HepG2 (cell line): ENCODE measurements around the gene PPP1CA. TPM values are rescaled to one million over a fixed set of nuclear protein-coding genes. Genes with fewer than 3 reads are reported as not detected.

Experiments used
- ATAC-seq: fragments of 200-7000 bp; cut with Tn5 transposase; 3 replicates; pipeline ENCODE4 v1.9.1; 2020; ENCODE audit warnings: mild to moderate bottlenecking, moderate library complexity
- BruUV-seq: library from RNA; stranded (reverse); fragments of 400-500 nt; replicated peaks from 2 replicates; lab custom pipeline; 2021; lab: Mats Ljungman, UMichigan
- CTCF ChIA-PET: fragments of 300-600 bp; formaldehyde crosslinking; extraction: SDS; loops from one replicate; lab custom pipeline; 2021; ENCODE audit warnings: low total read pairs, inconsistent platforms, low intra/inter-chr PET ratio; lab: Yijun Ruan, JAX
- POLR2A ChIA-PET: fragments of 350-600 bp; sonication (Branson Sonifier 250); formaldehyde crosslinking; loops from one replicate; lab custom pipeline; 2020; ENCODE audit warnings: antibody characterized with exemption, inconsistent platforms; lab: Yijun Ruan, JAX
- DNase-seq: peaks from one replicate; pipeline ENCODE4 v3.0.0-alpha.2; 2015; ENCODE audit warnings: low spot score
- FAIRE-seq: peaks from 3 replicates; lab custom pipeline; 2011; peaks lifted over from hg19 to GRCh38; lab: Jason Lieb, UNC
- H2AFZ ChIP-seq: one replicate; pipeline ENCODE4 v1.6.1; 2011; ENCODE audit warnings: low read length, inconsistent platforms
- H3K27ac ChIP-seq: fragments of 300-600 bp; 3 replicates; pipeline ENCODE4 v1.8.0; 2011; ENCODE audit warnings: mixed run types, mild to moderate bottlenecking, mixed read lengths, low read length, inconsistent platforms; ENCODE audit not compliant: insufficient read depth; ENCODE audit errors: extremely low read length
- H3K27me3 ChIP-seq, 2 experiments: fragments of 200-600 bp in 1 of 2; 2 replicates in 1 of 2; 3 replicates in 1 of 2; pipeline versions ENCODE4 v1.6.0 to v1.8.0; 2011; ENCODE audit warnings: low read length in 2 of 2, mild to moderate bottlenecking in 2 of 2, moderate library complexity in 2 of 2, inconsistent platforms in 1 of 2; ENCODE audit not compliant: insufficient read depth in 2 of 2, control insufficient read depth in 1 of 2
- H3K36me3 ChIP-seq, 2 experiments: fragments of 200-600 bp in 1 of 2; replicated peaks in 1 of 2; 2 replicates in 1 of 2; 3 replicates in 1 of 2; pipeline versions ENCODE4 v1.5.1 to v1.8.0; 2011; ENCODE audit warnings: low read length in 2 of 2, inconsistent platforms in 1 of 2; ENCODE audit not compliant: insufficient read depth in 2 of 2, control insufficient read depth in 1 of 2
- H3K4me1 ChIP-seq: 2 replicates; pipeline ENCODE4 v1.5.1; 2012; ENCODE audit warnings: low read length, inconsistent platforms; ENCODE audit not compliant: insufficient read depth
- H3K4me2 ChIP-seq: 2 replicates; pipeline ENCODE4 v1.6.0; 2011; ENCODE audit warnings: low read depth, low read length, inconsistent platforms
- H3K4me3 ChIP-seq, 3 experiments: fragments of 200-600 bp in 1 of 3; sonication (generic), shearing (Covaris generic) in 1 of 3; replicated peaks in 1 of 3; 2 replicates each; pipeline ENCODE4 v1.5.1; 2011 to 2016; ENCODE audit warnings: low read length in 3 of 3, inconsistent platforms in 2 of 3, low read depth in 2 of 3, mild to moderate bottlenecking in 2 of 3, control low read depth in 1 of 3, mixed read lengths in 1 of 3; ENCODE audit not compliant: insufficient read depth in 1 of 3
- H3K79me2 ChIP-seq: one replicate; pipeline ENCODE4 v1.6.1; 2011; ENCODE audit warnings: low read length, inconsistent platforms; ENCODE audit not compliant: insufficient read depth
- H3K9ac ChIP-seq: 2 replicates; pipeline ENCODE4 v1.6.0; 2011; ENCODE audit warnings: mild to moderate bottlenecking, low read depth, low read length, inconsistent platforms; ENCODE audit not compliant: insufficient read depth
- H3K9me3 ChIP-seq: 2 replicates; pipeline ENCODE4 v1.5.1; 2012; ENCODE audit warnings: mild to moderate bottlenecking, low read length
- H4K20me1 ChIP-seq: 2 replicates; pipeline ENCODE4 v1.6.0; 2011; ENCODE audit warnings: inconsistent platforms, mild to moderate bottlenecking, low read length, moderate library complexity; ENCODE audit not compliant: insufficient read depth
- HHEX ChIP-seq: IDR thresholded peaks from 2 replicates; pipeline ENCODE4 v1.6.1; 2016; ENCODE audit warnings: control low read depth
- HOMEZ ChIP-seq: IDR thresholded peaks from 2 replicates; pipeline ENCODE4 v1.6.1; 2016; ENCODE audit warnings: low read depth
- MED8 ChIP-seq: sonication (generic); formaldehyde crosslinking; IDR thresholded peaks from 2 replicates; pipeline ENCODE4 v1.8.1; 2023; ENCODE audit warnings: mild to moderate bottlenecking, missing genetic modification reagents; ENCODE audit not compliant: insufficient replicate concordance
- MLLT10 ChIP-seq: sonication (generic); formaldehyde crosslinking; IDR thresholded peaks from 2 replicates; pipeline ENCODE4 v1.4.0; 2020; ENCODE audit warnings: missing genetic modification reagents
- NKX3-1 ChIP-seq: sonication (generic); formaldehyde crosslinking; IDR thresholded peaks from 2 replicates; pipeline ENCODE4 v1.5.0; 2020; ENCODE audit warnings: missing genetic modification reagents
- RAD51 ChIP-seq: fragments of 450-650 bp; IDR thresholded peaks from 2 replicates; pipeline ENCODE4 v1.6.1; 2016; ENCODE audit warnings: borderline replicate concordance
- SRF ChIP-seq: IDR thresholded peaks from 2 replicates; pipeline ENCODE4 v1.6.1; 2011; ENCODE audit warnings: mild to moderate bottlenecking, low read depth, low read length, moderate library complexity
- XRCC5 ChIP-seq: fragments of 200-400 bp; formaldehyde crosslinking; optimal IDR thresholded peaks from 2 replicates; pipeline ENCODE3; 2017; ENCODE audit warnings: mild to moderate bottlenecking, low read length
- ZNF20 ChIP-seq: sonication (generic); formaldehyde crosslinking; IDR thresholded peaks from 2 replicates; pipeline ENCODE4 v1.4.0; 2020; ENCODE audit warnings: mild to moderate bottlenecking, moderate library complexity, missing genetic modification reagents
- ZNF382 ChIP-seq: sonication (generic); formaldehyde crosslinking; IDR thresholded peaks from 2 replicates; pipeline ENCODE4 v1.5.0; 2020; ENCODE audit warnings: missing genetic modification reagents, mild to moderate bottlenecking, borderline replicate concordance
- ZNF44 ChIP-seq: sonication (generic); formaldehyde crosslinking; IDR thresholded peaks from 2 replicates; pipeline ENCODE4 v1.5.1; 2020; ENCODE audit warnings: mild to moderate bottlenecking, missing genetic modification reagents
- WGBS: methylation state at CpG from one replicate; pipeline ENCODE4 v1.1.6; 2017; ENCODE audit warnings: low lambda C conversion rate; 5-methylcytosine and 5-hydroxymethylcytosine counted together
- in situ Hi-C: cut with HindIII; loops from 2 replicates; pipeline ENCODE4 v1.10.0; 2017; ENCODE audit warnings: low pct_unique_long_range_greater_than_20kb; ENCODE audit not compliant: extremely low pct_ligation_motif_present
- intact Hi-C: fragments of 100-400 bp; cut with micrococcal nuclease; formaldehyde crosslinking; loops from one replicate; pipeline ENCODE4 v1.10.0; 2022; ENCODE audit not compliant: unreplicated experiment
- polyA plus RNA-seq, 8 experiments: library from polyadenylated mRNA; depleted of rRNA in 3 of 8; stranded (reverse) in 7 of 8; unstranded in 1 of 8; fragments of >200 nt; fragmentation: Illumina TruSeq in 4 of 8; extraction: Trizol in 4 of 8; gene quantifications; 2 replicates each; pipeline versions ENCODE4 v1.2.1 to v1.2.3, GENCODE V29; 2011 to 2016; ENCODE audit warnings: low read depth in 4 of 8, missing spikeins in 1 of 8, mixed read lengths in 1 of 8; ENCODE audit not compliant: insufficient read depth in 1 of 8
- total RNA-seq, 5 experiments: library from RNA; depleted of rRNA; stranded (reverse); fragments of >200 nt; fragmentation: Illumina TruSeq; extraction: Trizol; gene quantifications; 2 replicates each; pipeline ENCODE4 v1.2.3, GENCODE V29; 2016; ENCODE audit warnings: low read depth in 1 of 5
- TF ChIP-seq, protein P1 (sequence below), 2 experiments: IDR thresholded peaks; 2 replicates each; pipeline ENCODE4 v1.6.1; 2011 to 2012; ENCODE audit warnings: low read length in 2 of 2, borderline replicate concordance in 1 of 2, low read depth in 1 of 2, mild to moderate bottlenecking in 1 of 2, moderate library complexity in 1 of 2
- TF ChIP-seq, protein P2 (sequence below): IDR thresholded peaks from 2 replicates; pipeline ENCODE4 v1.6.1; 2018; ENCODE audit warnings: missing genetic modification reagents
- TF ChIP-seq, protein P3 (sequence below): sonication (generic); formaldehyde crosslinking; IDR thresholded peaks from 2 replicates; pipeline ENCODE4 v1.9.0; 2021; ENCODE audit warnings: missing genetic modification reagents, mild to moderate bottlenecking, borderline replicate concordance
- TF ChIP-seq, protein P4 (sequence below): sonication (generic); formaldehyde crosslinking; IDR thresholded peaks from 2 replicates; pipeline ENCODE4 v1.8.0; 2023; ENCODE audit warnings: mild to moderate bottlenecking, missing genetic modification reagents

The PPP1CA gene
- total and polyA plus RNA-seq, 2 of the 13 experiments (the other 11 are each of a cell fraction or from before 2014, with no cell fraction given), result 149 to 170 TPM

- intact Hi-C loops (no loop called here), in situ Hi-C loops (no loop called here)
- H3K79me2 ChIP-seq, result no peaks in the 10 kb centered on the region
- POLR2A ChIA-PET, result interaction anchor here (0.6 to 2.2 kb wide), 3 partner anchors 13 to 61 kb away, joined by 3 to 8 read pairs (median 6); no protein-coding TSS in a partner anchor
- H3K9ac ChIP-seq, result no peak overlapping the region
- no peaks in the 10 kb centered on the region for H3K36me3 ChIP-seq
- H3K4me1 ChIP-seq, result peaks cover 72% of the 10 kb centered on the region
- no peaks in the 10 kb centered on the region for H4K20me1 ChIP-seq
- DNase-seq (no peak), FAIRE-seq (no peak), ATAC-seq (no peak)
- WGBS, result 45% methylated on average over 4 of the region's 12 CpGs
- H3K4me3 ChIP-seq, result no peak overlapping the region
- no peak overlapping the region for H3K27ac ChIP-seq
- no peaks in the 10 kb centered on the region for H3K9me3 ChIP-seq
- no peak overlapping the region for H2AFZ ChIP-seq
- BruUV-seq, result no TSS peak
- H3K4me2 ChIP-seq, result no peak overlapping the region
- peaks cover 2 to 26% of the 10 kb centered on the region in 2 experiments; a peak in 4 of 5 replicates for H3K27me3 ChIP-seq
- CTCF ChIA-PET, result no interaction called here
- TF ChIP-seq XRCC5 (no peak), ZNF44 (CRISPR knock-in tag) (no peak), MLLT10 (no peak), NKX3-1 (CRISPR knock-in tag) (no peak), MED8 (no peak), RAD51 (no peak), ZNF382 (no peak), ZNF20 (no peak), HOMEZ (CRISPR knock-in tag) (no peak), HHEX (no peak), SRF (no peak)
- TF ChIP-seq, protein P1, sequence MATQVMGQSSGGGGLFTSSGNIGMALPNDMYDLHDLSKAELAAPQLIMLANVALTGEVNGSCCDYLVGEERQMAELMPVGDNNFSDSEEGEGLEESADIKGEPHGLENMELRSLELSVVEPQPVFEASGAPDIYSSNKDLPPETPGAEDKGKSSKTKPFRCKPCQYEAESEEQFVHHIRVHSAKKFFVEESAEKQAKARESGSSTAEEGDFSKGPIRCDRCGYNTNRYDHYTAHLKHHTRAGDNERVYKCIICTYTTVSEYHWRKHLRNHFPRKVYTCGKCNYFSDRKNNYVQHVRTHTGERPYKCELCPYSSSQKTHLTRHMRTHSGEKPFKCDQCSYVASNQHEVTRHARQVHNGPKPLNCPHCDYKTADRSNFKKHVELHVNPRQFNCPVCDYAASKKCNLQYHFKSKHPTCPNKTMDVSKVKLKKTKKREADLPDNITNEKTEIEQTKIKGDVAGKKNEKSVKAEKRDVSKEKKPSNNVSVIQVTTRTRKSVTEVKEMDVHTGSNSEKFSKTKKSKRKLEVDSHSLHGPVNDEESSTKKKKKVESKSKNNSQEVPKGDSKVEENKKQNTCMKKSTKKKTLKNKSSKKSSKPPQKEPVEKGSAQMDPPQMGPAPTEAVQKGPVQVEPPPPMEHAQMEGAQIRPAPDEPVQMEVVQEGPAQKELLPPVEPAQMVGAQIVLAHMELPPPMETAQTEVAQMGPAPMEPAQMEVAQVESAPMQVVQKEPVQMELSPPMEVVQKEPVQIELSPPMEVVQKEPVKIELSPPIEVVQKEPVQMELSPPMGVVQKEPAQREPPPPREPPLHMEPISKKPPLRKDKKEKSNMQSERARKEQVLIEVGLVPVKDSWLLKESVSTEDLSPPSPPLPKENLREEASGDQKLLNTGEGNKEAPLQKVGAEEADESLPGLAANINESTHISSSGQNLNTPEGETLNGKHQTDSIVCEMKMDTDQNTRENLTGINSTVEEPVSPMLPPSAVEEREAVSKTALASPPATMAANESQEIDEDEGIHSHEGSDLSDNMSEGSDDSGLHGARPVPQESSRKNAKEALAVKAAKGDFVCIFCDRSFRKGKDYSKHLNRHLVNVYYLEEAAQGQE (IDR thresholded peaks at IDR 0.05; ENCODE audit: borderline replicate concordance in 1 of 2, low read depth in 1 of 2, low read length in 2 of 2), result no peak
- TF ChIP-seq, protein P2, sequence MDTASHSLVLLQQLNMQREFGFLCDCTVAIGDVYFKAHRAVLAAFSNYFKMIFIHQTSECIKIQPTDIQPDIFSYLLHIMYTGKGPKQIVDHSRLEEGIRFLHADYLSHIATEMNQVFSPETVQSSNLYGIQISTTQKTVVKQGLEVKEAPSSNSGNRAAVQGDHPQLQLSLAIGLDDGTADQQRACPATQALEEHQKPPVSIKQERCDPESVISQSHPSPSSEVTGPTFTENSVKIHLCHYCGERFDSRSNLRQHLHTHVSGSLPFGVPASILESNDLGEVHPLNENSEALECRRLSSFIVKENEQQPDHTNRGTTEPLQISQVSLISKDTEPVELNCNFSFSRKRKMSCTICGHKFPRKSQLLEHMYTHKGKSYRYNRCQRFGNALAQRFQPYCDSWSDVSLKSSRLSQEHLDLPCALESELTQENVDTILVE (CRISPR knock-in tag), result no peak
- TF ChIP-seq, protein P3, sequence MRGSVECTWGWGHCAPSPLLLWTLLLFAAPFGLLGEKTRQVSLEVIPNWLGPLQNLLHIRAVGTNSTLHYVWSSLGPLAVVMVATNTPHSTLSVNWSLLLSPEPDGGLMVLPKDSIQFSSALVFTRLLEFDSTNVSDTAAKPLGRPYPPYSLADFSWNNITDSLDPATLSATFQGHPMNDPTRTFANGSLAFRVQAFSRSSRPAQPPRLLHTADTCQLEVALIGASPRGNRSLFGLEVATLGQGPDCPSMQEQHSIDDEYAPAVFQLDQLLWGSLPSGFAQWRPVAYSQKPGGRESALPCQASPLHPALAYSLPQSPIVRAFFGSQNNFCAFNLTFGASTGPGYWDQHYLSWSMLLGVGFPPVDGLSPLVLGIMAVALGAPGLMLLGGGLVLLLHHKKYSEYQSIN (CRISPR knock-in tag), result no peak
- TF ChIP-seq, protein P4, sequence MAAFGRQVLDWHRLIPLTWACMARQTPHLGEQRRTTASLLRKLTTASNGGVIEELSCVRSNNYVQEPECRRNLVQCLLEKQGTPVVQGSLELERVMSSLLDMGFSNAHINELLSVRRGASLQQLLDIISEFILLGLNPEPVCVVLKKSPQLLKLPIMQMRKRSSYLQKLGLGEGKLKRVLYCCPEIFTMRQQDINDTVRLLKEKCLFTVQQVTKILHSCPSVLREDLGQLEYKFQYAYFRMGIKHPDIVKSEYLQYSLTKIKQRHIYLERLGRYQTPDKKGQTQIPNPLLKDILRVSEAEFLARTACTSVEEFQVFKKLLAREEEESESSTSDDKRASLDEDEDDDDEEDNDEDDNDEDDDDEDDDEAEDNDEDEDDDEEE, result no peak
These were observed 6.1 kb upstream of the PPP1CA start for GRCh38 chr11:67407688-67408163.
